HEK293 (cell line): ENCODE measurements around the gene TCERG1L.

Experiments used
- CTCF ChIA-PET: fragments of 350-600 bp; formaldehyde crosslinking; extraction: SDS; loops from one replicate; lab custom pipeline; 2021; ENCODE audit warnings: antibody characterized with exemption; lab: Yijun Ruan, JAX
- POLR2A ChIA-PET: fragments of 300-600 bp; formaldehyde crosslinking; extraction: SDS; loops from one replicate; lab custom pipeline; 2020; ENCODE audit warnings: antibody characterized with exemption, inconsistent platforms; lab: Yijun Ruan, JAX
- H3K27ac ChIP-seq: fragments of 200-500 bp; sonication (Bioruptor generic); 2 replicates; pipeline ENCODE4 v1.5.1; 2014; ENCODE audit warnings: low read depth, low read length, control low read depth, inconsistent platforms; ENCODE audit errors: extremely low read depth
- H3K36me3 ChIP-seq, 2 experiments: fragments of 200-500 bp in 1 of 2; sonication (Bioruptor generic) in 1 of 2; 1 replicate in 1 of 2; 2 replicates in 1 of 2; pipeline ENCODE4 v1.5.1; 2014 to 2017; ENCODE audit warnings: inconsistent platforms in 2 of 2, low read length in 2 of 2; ENCODE audit not compliant: control insufficient read depth in 2 of 2, insufficient read depth in 1 of 2
- H3K4me1 ChIP-seq: fragments of 200-500 bp; sonication (Bioruptor generic); 2 replicates; pipeline ENCODE4 v1.5.1; 2014; ENCODE audit warnings: mild to moderate bottlenecking, low read length, inconsistent platforms; ENCODE audit not compliant: control insufficient read depth, insufficient read depth
- H3K4me3 ChIP-seq: 2 replicates; pipeline ENCODE4 v1.5.1; 2011; ENCODE audit warnings: low read depth, mild to moderate bottlenecking, control low read depth, low read length, moderate library complexity
- H3K9me3 ChIP-seq: fragments of 200-500 bp; sonication (Bioruptor generic); 2 replicates; pipeline ENCODE4 v1.5.1; 2014; ENCODE audit warnings: low read depth, low read length, inconsistent platforms; ENCODE audit not compliant: control insufficient read depth, insufficient read depth
- GLI2 ChIP-seq: fragments of 450-650 bp; formaldehyde crosslinking; IDR thresholded peaks from 2 replicates; pipeline ENCODE4; 2017; ENCODE audit warnings: missing biosample characterization, missing genetic modification characterization, low read depth, borderline replicate concordance
- HOXC10 ChIP-seq: sonication (generic); formaldehyde crosslinking; IDR thresholded peaks from 2 replicates; pipeline ENCODE4 v1.8.1; 2023; ENCODE audit warnings: mild to moderate bottlenecking, missing genetic modification reagents
- KLF16 ChIP-seq: fragments of 450-650 bp; formaldehyde crosslinking; IDR thresholded peaks from 2 replicates; pipeline ENCODE4 v1.5.1; 2017; ENCODE audit warnings: missing biosample characterization, missing genetic modification characterization
- REPIN1 ChIP-seq: fragments of 450-650 bp; formaldehyde crosslinking; IDR thresholded peaks from 2 replicates; pipeline ENCODE4 v1.5.1; 2017; ENCODE audit warnings: missing biosample characterization, missing genetic modification characterization, low read depth
- SCRT1 ChIP-seq: fragments of 450-650 bp; formaldehyde crosslinking; IDR thresholded peaks from 2 replicates; pipeline ENCODE4 v1.5.1; 2016; ENCODE audit warnings: missing biosample characterization, missing genetic modification characterization, borderline replicate concordance
- ZNF140 ChIP-seq: fragments of 450-650 bp; formaldehyde crosslinking; IDR thresholded peaks from 2 replicates; pipeline ENCODE4 v1.5.1; 2016; ENCODE audit warnings: missing biosample characterization, missing genetic modification characterization
- ZNF174 ChIP-seq: fragments of 450-650 bp; formaldehyde crosslinking; IDR thresholded peaks from 2 replicates; pipeline ENCODE4 v1.5.0; 2017; ENCODE audit warnings: missing biosample characterization, mild to moderate bottlenecking, missing genetic modification characterization
- ZNF184 ChIP-seq: fragments of 450-650 bp; IDR thresholded peaks from 2 replicates; pipeline ENCODE4 v1.5.1; 2018; ENCODE audit warnings: missing biosample characterization, mild to moderate bottlenecking, missing genetic modification characterization
- ZNF19 ChIP-seq: fragments of 450-650 bp; formaldehyde crosslinking; IDR thresholded peaks from 2 replicates; pipeline ENCODE4; 2016; ENCODE audit warnings: missing biosample characterization, missing genetic modification characterization, low read depth
- ZNF366 ChIP-seq: fragments of 450-650 bp; formaldehyde crosslinking; conservative IDR thresholded peaks from 2 replicates; pipeline ENCODE4 v1.5.1; 2016; ENCODE audit warnings: missing biosample characterization, missing genetic modification characterization
- ZNF404 ChIP-seq: fragments of 450-650 bp; formaldehyde crosslinking; IDR thresholded peaks from 2 replicates; pipeline ENCODE4 v1.5.1; 2017; ENCODE audit warnings: missing biosample characterization, missing genetic modification characterization
- ZNF530 ChIP-seq: fragments of 450-650 bp; formaldehyde crosslinking; IDR thresholded peaks from 2 replicates; pipeline ENCODE4 v1.5.1; 2016; ENCODE audit warnings: low read depth, missing biosample characterization, missing genetic modification characterization
- ZNF585B ChIP-seq: fragments of 450-650 bp; formaldehyde crosslinking; IDR thresholded peaks from 2 replicates; pipeline ENCODE4 v1.5.1; 2016; ENCODE audit warnings: missing biosample characterization, missing genetic modification characterization
- ZNF707 ChIP-seq: fragments of 450-650 bp; formaldehyde crosslinking; IDR thresholded peaks from 2 replicates; pipeline ENCODE4 v1.5.1; 2016; ENCODE audit warnings: missing biosample characterization, missing genetic modification characterization
- TF ChIP-seq, protein P1 (sequence below): fragments of 450-650 bp; formaldehyde crosslinking; IDR thresholded peaks from 2 replicates; pipeline ENCODE4 v1.5.1; 2017; ENCODE audit warnings: missing biosample characterization, missing genetic modification characterization
- TF ChIP-seq, protein P2 (sequence below): fragments of 450-650 bp; formaldehyde crosslinking; IDR thresholded peaks from 2 replicates; pipeline ENCODE4 v1.5.1; 2016; ENCODE audit warnings: missing biosample characterization, missing genetic modification characterization
- TF ChIP-seq, protein P3 (sequence below): fragments of 450-650 bp; formaldehyde crosslinking; IDR thresholded peaks from 2 replicates; pipeline ENCODE4 v1.5.1; 2016; ENCODE audit warnings: missing biosample characterization, missing genetic modification characterization
- TF ChIP-seq, protein P4 (sequence below): fragments of 450-650 bp; formaldehyde crosslinking; IDR thresholded peaks from 2 replicates; pipeline ENCODE4 v1.5.1; 2016; ENCODE audit warnings: missing biosample characterization, missing genetic modification characterization

Gene TCERG1L

DNA sequence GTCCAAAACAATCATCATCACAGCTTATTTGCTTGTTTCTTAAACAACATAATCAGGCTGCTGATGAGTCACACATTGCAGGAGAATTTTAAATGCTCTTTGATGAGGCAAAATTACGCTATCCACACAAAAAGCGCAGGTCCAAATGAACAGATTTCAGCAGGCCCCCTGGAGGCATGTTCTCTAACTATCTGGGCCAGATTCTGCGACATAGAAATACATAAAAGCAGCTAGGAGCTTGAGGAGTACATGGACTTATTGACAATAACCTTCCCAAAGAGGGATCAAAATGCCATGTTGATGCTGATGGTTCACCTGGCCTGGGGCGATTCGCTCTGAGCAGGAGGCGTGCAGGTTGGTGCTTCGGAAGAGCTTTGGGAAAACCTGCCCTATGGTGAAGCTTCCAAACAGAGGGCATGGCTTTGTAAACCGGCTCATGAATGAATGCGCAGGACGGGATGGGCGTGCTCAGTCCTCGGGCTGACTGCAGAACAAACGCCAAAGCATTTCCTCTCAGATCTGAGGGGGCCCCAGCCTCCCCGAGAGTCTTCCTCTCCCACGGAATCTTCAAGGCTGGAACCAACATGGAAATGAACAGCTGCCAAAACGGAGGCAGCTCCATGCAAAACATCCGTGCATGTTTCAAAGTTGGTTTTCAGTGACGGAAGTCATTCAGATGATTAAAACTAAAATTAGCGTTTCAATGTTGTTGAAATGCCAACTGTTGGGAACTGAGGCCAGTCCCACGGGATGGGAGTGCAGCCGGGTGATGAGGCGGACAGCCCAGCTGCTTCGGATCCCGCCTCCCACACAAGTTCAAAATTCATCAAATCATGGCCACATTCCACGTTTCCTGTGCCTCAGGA is 179.6 kb downstream of the TCERG1L start:
- H3K4me3 ChIP-seq = no peak overlapping the region
- TF ChIP-seq HOXC10 (CRISPR knock-in tag) = no peak
- TF ChIP-seq ZNF174 (tag by site-specific recombination) = no peak
- TF ChIP-seq, protein P1, sequence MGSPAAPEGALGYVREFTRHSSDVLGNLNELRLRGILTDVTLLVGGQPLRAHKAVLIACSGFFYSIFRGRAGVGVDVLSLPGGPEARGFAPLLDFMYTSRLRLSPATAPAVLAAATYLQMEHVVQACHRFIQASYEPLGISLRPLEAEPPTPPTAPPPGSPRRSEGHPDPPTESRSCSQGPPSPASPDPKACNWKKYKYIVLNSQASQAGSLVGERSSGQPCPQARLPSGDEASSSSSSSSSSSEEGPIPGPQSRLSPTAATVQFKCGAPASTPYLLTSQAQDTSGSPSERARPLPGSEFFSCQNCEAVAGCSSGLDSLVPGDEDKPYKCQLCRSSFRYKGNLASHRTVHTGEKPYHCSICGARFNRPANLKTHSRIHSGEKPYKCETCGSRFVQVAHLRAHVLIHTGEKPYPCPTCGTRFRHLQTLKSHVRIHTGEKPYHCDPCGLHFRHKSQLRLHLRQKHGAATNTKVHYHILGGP (tag by site-specific recombination) = no peak
- TF ChIP-seq ZNF366 (tag by site-specific recombination) = no peak
- TF ChIP-seq ZNF530 = no peak
- TF ChIP-seq, protein P2, sequence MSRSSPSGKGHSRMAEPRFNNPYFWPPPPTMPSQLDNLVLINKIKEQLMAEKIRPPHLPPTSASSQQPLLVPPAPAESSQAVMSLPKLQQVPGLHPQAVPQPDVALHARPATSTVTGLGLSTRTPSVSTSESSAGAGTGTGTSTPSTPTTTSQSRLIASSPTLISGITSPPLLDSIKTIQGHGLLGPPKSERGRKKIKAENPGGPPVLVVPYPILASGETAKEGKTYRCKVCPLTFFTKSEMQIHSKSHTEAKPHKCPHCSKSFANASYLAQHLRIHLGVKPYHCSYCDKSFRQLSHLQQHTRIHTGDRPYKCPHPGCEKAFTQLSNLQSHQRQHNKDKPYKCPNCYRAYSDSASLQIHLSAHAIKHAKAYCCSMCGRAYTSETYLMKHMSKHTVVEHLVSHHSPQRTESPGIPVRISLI (tag by site-specific recombination) = no peak
- TF ChIP-seq ZNF707 (tag by site-specific recombination) = no peak
- TF ChIP-seq KLF16 = no peak
- TF ChIP-seq ZNF585B (tag by site-specific recombination) = no peak
- TF ChIP-seq, protein P3, sequence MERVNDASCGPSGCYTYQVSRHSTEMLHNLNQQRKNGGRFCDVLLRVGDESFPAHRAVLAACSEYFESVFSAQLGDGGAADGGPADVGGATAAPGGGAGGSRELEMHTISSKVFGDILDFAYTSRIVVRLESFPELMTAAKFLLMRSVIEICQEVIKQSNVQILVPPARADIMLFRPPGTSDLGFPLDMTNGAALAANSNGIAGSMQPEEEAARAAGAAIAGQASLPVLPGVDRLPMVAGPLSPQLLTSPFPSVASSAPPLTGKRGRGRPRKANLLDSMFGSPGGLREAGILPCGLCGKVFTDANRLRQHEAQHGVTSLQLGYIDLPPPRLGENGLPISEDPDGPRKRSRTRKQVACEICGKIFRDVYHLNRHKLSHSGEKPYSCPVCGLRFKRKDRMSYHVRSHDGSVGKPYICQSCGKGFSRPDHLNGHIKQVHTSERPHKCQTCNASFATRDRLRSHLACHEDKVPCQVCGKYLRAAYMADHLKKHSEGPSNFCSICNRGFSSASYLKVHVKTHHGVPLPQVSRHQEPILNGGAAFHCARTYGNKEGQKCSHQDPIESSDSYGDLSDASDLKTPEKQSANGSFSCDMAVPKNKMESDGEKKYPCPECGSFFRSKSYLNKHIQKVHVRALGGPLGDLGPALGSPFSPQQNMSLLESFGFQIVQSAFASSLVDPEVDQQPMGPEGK (tag by site-specific recombination) = no peak
- TF ChIP-seq ZNF19 (tag by site-specific recombination) = no peak
- no peak for TF ChIP-seq REPIN1 (tag by site-specific recombination)
- no peak for TF ChIP-seq ZNF184 (tag by site-specific recombination)
- TF ChIP-seq ZNF140 (tag by site-specific recombination) = no peak
- TF ChIP-seq ZNF404 = no peak
- TF ChIP-seq GLI2 (tag by site-specific recombination) = no peak
- TF ChIP-seq, protein P4, sequence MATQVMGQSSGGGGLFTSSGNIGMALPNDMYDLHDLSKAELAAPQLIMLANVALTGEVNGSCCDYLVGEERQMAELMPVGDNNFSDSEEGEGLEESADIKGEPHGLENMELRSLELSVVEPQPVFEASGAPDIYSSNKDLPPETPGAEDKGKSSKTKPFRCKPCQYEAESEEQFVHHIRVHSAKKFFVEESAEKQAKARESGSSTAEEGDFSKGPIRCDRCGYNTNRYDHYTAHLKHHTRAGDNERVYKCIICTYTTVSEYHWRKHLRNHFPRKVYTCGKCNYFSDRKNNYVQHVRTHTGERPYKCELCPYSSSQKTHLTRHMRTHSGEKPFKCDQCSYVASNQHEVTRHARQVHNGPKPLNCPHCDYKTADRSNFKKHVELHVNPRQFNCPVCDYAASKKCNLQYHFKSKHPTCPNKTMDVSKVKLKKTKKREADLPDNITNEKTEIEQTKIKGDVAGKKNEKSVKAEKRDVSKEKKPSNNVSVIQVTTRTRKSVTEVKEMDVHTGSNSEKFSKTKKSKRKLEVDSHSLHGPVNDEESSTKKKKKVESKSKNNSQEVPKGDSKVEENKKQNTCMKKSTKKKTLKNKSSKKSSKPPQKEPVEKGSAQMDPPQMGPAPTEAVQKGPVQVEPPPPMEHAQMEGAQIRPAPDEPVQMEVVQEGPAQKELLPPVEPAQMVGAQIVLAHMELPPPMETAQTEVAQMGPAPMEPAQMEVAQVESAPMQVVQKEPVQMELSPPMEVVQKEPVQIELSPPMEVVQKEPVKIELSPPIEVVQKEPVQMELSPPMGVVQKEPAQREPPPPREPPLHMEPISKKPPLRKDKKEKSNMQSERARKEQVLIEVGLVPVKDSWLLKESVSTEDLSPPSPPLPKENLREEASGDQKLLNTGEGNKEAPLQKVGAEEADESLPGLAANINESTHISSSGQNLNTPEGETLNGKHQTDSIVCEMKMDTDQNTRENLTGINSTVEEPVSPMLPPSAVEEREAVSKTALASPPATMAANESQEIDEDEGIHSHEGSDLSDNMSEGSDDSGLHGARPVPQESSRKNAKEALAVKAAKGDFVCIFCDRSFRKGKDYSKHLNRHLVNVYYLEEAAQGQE (tag by site-specific recombination) = no peak
- TF ChIP-seq SCRT1 (tag by site-specific recombination) = no peak
- H3K36me3 ChIP-seq = no peaks in the 10 kb centered on the region
- CTCF ChIA-PET = no interaction called here
- POLR2A ChIA-PET = no interaction called here
- H3K27ac ChIP-seq = no peak overlapping the region
- H3K4me1 ChIP-seq = no peaks in the 10 kb centered on the region
- no peaks in the 10 kb centered on the region for H3K9me3 ChIP-seq
